Peyer's patch (tissue), 4 donors: ENCODE data around the gene TDRD6. TPM values are rescaled to one million over a fixed set of nuclear protein-coding genes. Genes with fewer than 3 reads are reported as not detected.

Experiments used
- DNase-seq, 3 donors: peaks; one replicate each; pipeline ENCODE4 v3.0.0-alpha.2; 2017 to 2019
- H3K27ac ChIP-seq, 4 donors: fragments of 200-600 bp; sonication (generic); one replicate each; pipeline ENCODE4 v1.5.1; 2016 to 2019
- H3K27me3 ChIP-seq, 2 donors: fragments of 200-600 bp; sonication (generic); one replicate each; pipeline ENCODE4 v1.5.1; 2019
- H3K36me3 ChIP-seq, 3 donors: fragments of 200-600 bp; sonication (generic); one replicate each; pipeline ENCODE4 v1.5.1; 2016 to 2019
- H3K4me1 ChIP-seq, 4 donors: fragments of 200-600 bp; sonication (generic); one replicate each; pipeline ENCODE4 v1.5.1; 2016 to 2019
- H3K4me3 ChIP-seq, 4 donors: fragments of 200-600 bp; sonication (generic); 1 replicate in 3 of 4; 2 replicates in 1 of 4; pipeline ENCODE4 v1.5.1; 2016 to 2019; ENCODE audit warnings: mild to moderate bottlenecking in 1 of 4
- H3K9me3 ChIP-seq, 4 donors: fragments of 200-600 bp; sonication (generic); one replicate each; pipeline ENCODE4 v1.5.1; 2016 to 2019; ENCODE audit warnings: mild to moderate bottlenecking in 1 of 4
- CTCF ChIP-seq, 6 experiments: fragments of 450-650 bp in 4 of 6; fragments of 200-600 bp in 2 of 6; sonication (generic) in 1 of 6; IDR thresholded peaks; one replicate each; pipeline ENCODE4 v1.5.1; 2017 to 2019; ENCODE audit warnings: antibody characterized with exemption in 6 of 6, mild to moderate bottlenecking in 3 of 6, moderate library complexity in 1 of 6
- POLR2A ChIP-seq, 2 donors: fragments of 450-650 bp; IDR thresholded peaks; one replicate each; pipeline ENCODE4 v1.5.1; 2017; ENCODE audit warnings: antibody characterized with exemption in 2 of 2, mild to moderate bottlenecking in 2 of 2, moderate library complexity in 2 of 2
- total RNA-seq, 4 donors: library from RNA; depleted of rRNA; stranded (reverse); fragments of >200 nt; gene quantifications; one replicate each; pipeline ENCODE4 v1.1.0, GENCODE V29; 2016

Gene TDRD6
- total RNA-seq, 4 donors from 2014 or later, result 0.18 to 0.83 (median 0.48) TPM

- Histone ChIP-seq H3K27me3 (no peaks in the 10 kb centered on the region), H3K9me3 (no peaks in the 10 kb centered on the region), H3K36me3 (no peaks in the 10 kb centered on the region), H3K27ac (no peak overlapping the region), H3K4me3 (no peak overlapping the region), H3K4me1 (no peaks in the 10 kb centered on the region)
- TF ChIP-seq CTCF (IDR thresholded peaks at IDR 0.05), result peak in 3 of 6 experiments; percentile 20 to 28 (median 27)
- no peak for TF ChIP-seq POLR2A (IDR thresholded peaks at IDR 0.05)
- DNase-seq, result no peak
Measured at GRCh38 chr6:46704562-46704961, 16.9 kb downstream of the TDRD6 start.

GRCh38 chr6:46706464-46706863 is 18.8 kb downstream of the TDRD6 start:
- no peaks in the 10 kb centered on the region for H3K9me3 ChIP-seq
- no peaks in the 10 kb centered on the region for H3K4me1 ChIP-seq
- no peak overlapping the region for H3K4me3 ChIP-seq
- H3K36me3 ChIP-seq, result no peaks in the 10 kb centered on the region
- H3K27me3 ChIP-seq, result no peaks in the 10 kb centered on the region
- no peak for DNase-seq
- TF ChIP-seq POLR2A (IDR thresholded peaks at IDR 0.05) (no peak), CTCF (IDR thresholded peaks at IDR 0.05) (no peak)
- no peak overlapping the region for H3K27ac ChIP-seq

- Histone ChIP-seq H3K27ac (no peak overlapping the region), H3K36me3 (no peaks in the 10 kb centered on the region), H3K4me1 (no peaks in the 10 kb centered on the region), H3K9me3 (no peaks in the 10 kb centered on the region), H3K4me3 (no peak overlapping the region), H3K27me3 (no peaks in the 10 kb centered on the region)
- no peak for DNase-seq
- TF ChIP-seq POLR2A (IDR thresholded peaks at IDR 0.05) (no peak), CTCF (IDR thresholded peaks at IDR 0.05) (no peak)
Measured at GRCh38 chr6:46711491-46711890, 23.8 kb downstream of the TDRD6 start.

GRCh38 chr6:46715141-46715540 is 27.5 kb downstream of the TDRD6 start:
- Histone ChIP-seq H3K27ac (no peak overlapping the region), H3K36me3 (no peaks in the 10 kb centered on the region), H3K27me3 (no peaks in the 10 kb centered on the region), H3K4me1 (no peaks in the 10 kb centered on the region), H3K4me3 (no peak overlapping the region), H3K9me3 (no peaks in the 10 kb centered on the region)
- no peak for TF ChIP-seq POLR2A (IDR thresholded peaks at IDR 0.05)
- no peak for TF ChIP-seq CTCF (IDR thresholded peaks at IDR 0.05)
- no peak for DNase-seq

- H3K4me3 ChIP-seq, result no peak overlapping the region
- peak in 1 of 3 donors; percentile 49 for DNase-seq
Measured at GRCh38 chr6:46719099-46719498, 31.4 kb downstream of the TDRD6 start.

More at GRCh38 chr6:46719099-46719498, 31.4 kb downstream of the TDRD6 start:
- TF ChIP-seq POLR2A (IDR thresholded peaks at IDR 0.05) (no peak), CTCF (IDR thresholded peaks at IDR 0.05) (no peak)
- Histone ChIP-seq H3K4me1 (no peaks in the 10 kb centered on the region), H3K27me3 (no peaks in the 10 kb centered on the region), H3K36me3 (no peaks in the 10 kb centered on the region), H3K9me3 (no peaks in the 10 kb centered on the region), H3K27ac (no peak overlapping the region)
